Stimulated activated CD8-positive, alpha-beta memory T cell treated with anti-CD3 and anti-CD28 coated beads, Interleukin-15, amount 100 ng/mL, for 1 hour (primary cell): Measurements from ENCODE around the gene SGCD.
"Not testable (repeated sequence)": the region's sequence is repeated elsewhere in the genome, so short reads cannot be mapped to it uniquely, and the experiment has no call there.

ENCODE experiments used
- DNase-seq: peaks from one replicate; pipeline ENCODE4 v3.0.0-alpha.2; 2020; ENCODE audit warnings: low read depth

The SGCD gene

GRCh38 chr5:156640691-156641241 is 313.8 kb downstream of the SGCD start:
- no peak for DNase-seq

GRCh38 chr5:156641686-156642085 is 314.7 kb downstream of the SGCD start:
- no peak for DNase-seq

GRCh38 chr5:156647034-156647451 is 320.1 kb downstream of the SGCD start:
- DNase-seq: no peak

- no peak for DNase-seq
These were observed 327.5 kb downstream of the SGCD start for GRCh38 chr5:156654444-156654843.

- no peak for DNase-seq
These were observed 328.8 kb downstream of the SGCD start for GRCh38 chr5:156655732-156656131.

GRCh38 chr5:156664832-156665231 is 337.9 kb downstream of the SGCD start:
- not testable (repeated sequence) for DNase-seq

- DNase-seq: not testable (repeated sequence)
These were observed 339.7 kb downstream of the SGCD start for GRCh38 chr5:156666686-156667085.

GRCh38 chr5:156667616-156668015 is 340.7 kb downstream of the SGCD start:
- no peak for DNase-seq

- no peak for DNase-seq
These were observed 342.5 kb downstream of the SGCD start for GRCh38 chr5:156669416-156669815.

GRCh38 chr5:156670615-156671014 is 343.7 kb downstream of the SGCD start:
- no peak for DNase-seq

GRCh38 chr5:156675395-156675794 is 348.4 kb downstream of the SGCD start:
- DNase-seq: no peak

GRCh38 chr5:156677963-156678362 is 351.0 kb downstream of the SGCD start:
- DNase-seq: no peak

GRCh38 chr5:156678484-156678883 is 351.5 kb downstream of the SGCD start:
- no peak for DNase-seq

- no peak for DNase-seq
These were observed 353.9 kb downstream of the SGCD start for GRCh38 chr5:156680831-156681230.

- DNase-seq: no peak
These were observed 354.3 kb downstream of the SGCD start for GRCh38 chr5:156681265-156681664.

GRCh38 chr5:156682971-156683370 is 356.0 kb downstream of the SGCD start:
- DNase-seq: no peak

- DNase-seq: no peak
These were observed 356.5 kb downstream of the SGCD start for GRCh38 chr5:156683509-156683908.

- no peak for DNase-seq
These were observed 357.3 kb downstream of the SGCD start for GRCh38 chr5:156684216-156684615.

- no peak for DNase-seq
These were observed 358.5 kb downstream of the SGCD start for GRCh38 chr5:156685481-156685880.

- DNase-seq: no peak
These were observed 359.4 kb downstream of the SGCD start for GRCh38 chr5:156686380-156686779.

- no peak for DNase-seq
These were observed 359.8 kb downstream of the SGCD start for GRCh38 chr5:156686796-156687195.

GRCh38 chr5:156687514-156687913 is 360.6 kb downstream of the SGCD start:
- DNase-seq: no peak

GRCh38 chr5:156691572-156691971 is 364.6 kb downstream of the SGCD start:
- no peak for DNase-seq

- DNase-seq: no peak
These were observed 366.1 kb downstream of the SGCD start for GRCh38 chr5:156693113-156693512.

GRCh38 chr5:156694598-156694997 is 367.6 kb downstream of the SGCD start:
- DNase-seq: no peak
